Stimulated activated CD8-positive, alpha-beta memory T cell treated with anti-CD3 and anti-CD28 coated beads, Interleukin-7, amount 100 ng/mL, for 4 hours (primary cell): Measurements from ENCODE around the gene PPFIA1.
A peak's percentile ranks its signal among the peaks of the same experiment; 100 is the strongest.

Experiments
- DNase-seq, 2 donors: peaks; one replicate each; pipeline ENCODE4 v3.0.0-alpha.2; 2020; ENCODE audit warnings: low read depth in 2 of 2

The PPFIA1 gene

GRCh38 chr11:70270104-70270876, at the start of gene PPFIA1:
TSS of gene PPFIA1 (plus strand) at chr11:70270690. CDS start at chr11:70272173, 1,483 bp downstream.
- peak; percentile 90 to 94 for DNase-seq

GRCh38 chr11:70220920-70221319, 49.6 kb upstream of the PPFIA1 start:
- DNase-seq, result no peak

- no peak for DNase-seq
These were observed 44.8 kb upstream of the PPFIA1 start for GRCh38 chr11:70225681-70226177.

GRCh38 chr11:70226183-70226582, 44.3 kb upstream of the PPFIA1 start:
- DNase-seq, result no peak

- DNase-seq, result no peak
These were observed 43.5 kb upstream of the PPFIA1 start for GRCh38 chr11:70226967-70227366.

GRCh38 chr11:70229737-70230136, 40.8 kb upstream of the PPFIA1 start:
- DNase-seq, result no peak

- no peak for DNase-seq
These were observed 40.2 kb upstream of the PPFIA1 start for GRCh38 chr11:70230151-70230839.

- no peak for DNase-seq
These were observed 39.4 kb upstream of the PPFIA1 start for GRCh38 chr11:70230840-70231710.

- DNase-seq, result no peak
These were observed 37.5 kb upstream of the PPFIA1 start for GRCh38 chr11:70233034-70233433.

GRCh38 chr11:70233511-70233934, 37.0 kb upstream of the PPFIA1 start:
- no peak for DNase-seq

- DNase-seq, result no peak
These were observed 36.5 kb upstream of the PPFIA1 start for GRCh38 chr11:70233962-70234361.

GRCh38 chr11:70240337-70240736, 30.2 kb upstream of the PPFIA1 start:
- no peak for DNase-seq

GRCh38 chr11:70241709-70242108, 28.8 kb upstream of the PPFIA1 start:
- DNase-seq, result no peak

GRCh38 chr11:70242885-70243284, 27.6 kb upstream of the PPFIA1 start:
- no peak for DNase-seq

GRCh38 chr11:70243912-70244652, 26.4 kb upstream of the PPFIA1 start:
- DNase-seq, result no peak

- no peak for DNase-seq
These were observed 25.8 kb upstream of the PPFIA1 start for GRCh38 chr11:70244698-70245097.

- DNase-seq, result no peak
These were observed 24.3 kb upstream of the PPFIA1 start for GRCh38 chr11:70246196-70246595.

- no peak for DNase-seq
These were observed 23.3 kb upstream of the PPFIA1 start for GRCh38 chr11:70247042-70247709.

GRCh38 chr11:70247710-70248072, 22.8 kb upstream of the PPFIA1 start:
- DNase-seq, result no peak

- no peak for DNase-seq
These were observed 19.4 kb upstream of the PPFIA1 start for GRCh38 chr11:70250876-70251658.
